Activated naive CD4-positive, alpha-beta T cell treated with anti-CD3 and anti-CD28 coated beads, Interleukin-2, amount 50 U/mL, for 72 hours (primary cell): ENCODE measurements around the gene CRACR2B. TPM values are rescaled to one million over a fixed set of nuclear protein-coding genes. Genes with fewer than 3 reads are reported as not detected.

Experiments used
- ATAC-seq, 2 donors: fragments of 150-1000 bp; cut with Tn5 transposase; 2 replicates each; pipeline ENCODE4 v1.10.0; 2021; ENCODE audit warnings: mild to moderate bottlenecking in 2 of 2, moderate library complexity in 2 of 2
- DNase-seq, 2 donors: peaks; one replicate each; pipeline ENCODE4 v3.0.0; 2021 to 2022; ENCODE audit warnings: low spot score in 2 of 2
- H3K27ac Mint-ChIP-seq, 2 donors: one replicate each; pipeline ENCODE4 v1.8.0; 2022; ENCODE audit warnings: mild to moderate bottlenecking in 2 of 2, mixed read lengths in 2 of 2
- H3K36me3 Mint-ChIP-seq, 2 donors: one replicate each; pipeline ENCODE4 v1.8.0; 2022; ENCODE audit warnings: mixed read lengths in 2 of 2
- H3K9me3 Mint-ChIP-seq, 2 donors: one replicate each; pipeline ENCODE4 v1.8.0; 2022; ENCODE audit warnings: mixed read lengths in 2 of 2
- total RNA-seq, 2 donors: library from RNA; stranded (reverse); gene quantifications; one replicate each; pipeline ENCODE4 v1.2.3, GENCODE V29; 2022

CRACR2B gene
- total RNA-seq, 2 donors from 2014 or later, result 0.66 to 1.9 TPM

DNA sequence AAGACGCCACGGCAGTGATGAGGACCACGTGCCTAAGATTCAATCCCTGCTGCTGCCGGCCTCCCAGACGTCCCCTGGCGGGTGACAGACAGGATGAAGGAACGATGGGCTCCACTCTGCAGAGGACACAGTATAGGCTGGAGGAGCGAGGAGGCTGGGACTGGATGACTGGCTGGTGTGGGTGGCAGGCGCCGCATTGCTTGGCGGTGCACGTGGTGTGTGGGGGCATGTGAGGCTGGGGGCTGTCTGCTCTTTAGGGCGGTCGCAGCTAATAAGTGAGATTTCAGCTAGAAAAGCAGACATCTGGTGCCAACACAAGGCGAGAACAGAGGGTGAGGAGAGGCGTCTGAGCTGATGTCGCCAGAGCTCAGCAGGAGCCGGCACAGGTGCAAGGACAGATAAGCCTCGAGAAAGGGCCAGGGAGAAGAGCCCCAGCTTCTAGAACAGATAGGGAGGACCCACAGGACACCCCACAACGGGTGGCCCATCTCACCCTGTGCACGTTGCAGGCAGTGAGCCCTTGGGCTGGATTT is 48.1 kb downstream of the CRACR2B start:
- no peak for DNase-seq
- H3K9me3 Mint-ChIP-seq, result no peaks in the 10 kb centered on the region

DNA sequence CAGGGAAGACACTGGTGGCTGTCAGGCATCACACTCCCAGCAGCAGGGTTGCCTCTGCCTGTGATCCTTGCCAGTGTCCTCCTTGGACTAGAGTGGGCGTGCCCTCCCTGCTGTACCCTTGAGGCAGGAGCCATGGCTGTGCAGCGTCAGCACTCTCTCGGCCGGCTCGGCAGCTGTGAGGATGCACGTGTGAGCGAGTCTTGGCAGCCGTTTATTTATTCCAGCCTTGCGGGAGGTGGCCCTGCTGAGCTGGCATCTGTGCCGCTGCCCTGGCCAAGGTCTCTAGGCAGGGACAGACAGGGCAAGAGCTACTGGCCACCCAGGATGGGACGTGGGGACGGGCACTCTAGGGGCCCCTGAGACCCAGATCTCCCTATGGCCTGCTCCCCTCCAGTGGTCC is 48.8 kb downstream of the CRACR2B start:
- no peaks in the 10 kb centered on the region for H3K9me3 Mint-ChIP-seq

More for the DNA sequence above, 48.1 kb downstream of the CRACR2B start:
- peaks cover 0 to 11% of the 10 kb centered on the region in 2 donors for H3K36me3 Mint-ChIP-seq
- ATAC-seq, result no peak
- no peak overlapping the region for H3K27ac Mint-ChIP-seq

DNA sequence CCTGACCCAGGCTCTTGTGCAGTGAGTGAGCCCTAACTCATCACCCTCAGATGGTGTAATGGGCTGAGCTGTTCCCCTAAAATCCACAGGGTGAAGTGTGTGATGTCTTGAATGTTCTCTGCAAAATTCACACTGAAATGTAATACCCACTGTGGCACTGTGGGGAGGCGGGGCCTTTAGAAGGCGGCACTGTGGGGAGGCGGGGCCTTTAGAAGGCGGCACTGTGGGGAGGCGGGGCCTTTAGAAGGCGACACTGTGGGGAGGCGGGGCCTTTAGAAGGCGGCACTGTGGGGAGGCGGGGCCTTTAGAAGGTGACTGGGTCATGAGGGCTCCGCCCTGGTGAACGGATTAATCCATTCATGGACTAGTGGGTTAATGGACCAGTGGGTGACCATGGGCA is 49.8 kb downstream of the CRACR2B start:
- H3K36me3 Mint-ChIP-seq, result peaks cover 0 to 11% of the 10 kb centered on the region in 2 donors

More for the DNA sequence above, 48.8 kb downstream of the CRACR2B start:
- DNase-seq, result no peak
- no peak for ATAC-seq
- no peak overlapping the region for H3K27ac Mint-ChIP-seq
- peaks cover 0 to 11% of the 10 kb centered on the region in 2 donors for H3K36me3 Mint-ChIP-seq

DNA sequence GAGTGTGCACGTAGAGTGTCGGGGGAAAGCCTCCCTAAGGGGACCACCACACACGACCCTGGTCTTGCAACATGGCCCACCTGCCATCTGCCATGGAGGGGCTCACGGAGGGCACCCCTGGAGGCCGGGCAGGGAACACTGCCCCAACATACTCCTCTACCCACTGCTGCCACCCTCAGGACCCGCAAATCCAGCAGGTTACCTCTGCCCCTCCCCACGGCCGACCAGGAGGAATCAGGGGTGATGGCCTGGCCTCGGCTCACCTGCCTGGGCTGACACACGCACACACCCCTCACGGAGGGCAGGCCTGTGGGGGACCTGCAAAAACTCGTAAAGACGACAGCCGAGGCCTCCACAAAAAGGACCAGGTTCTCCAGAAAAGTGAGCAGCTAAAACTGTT is 52.7 kb downstream of the CRACR2B start:
- ATAC-seq (no peak), DNase-seq (no peak)
- Mint-ChIP-seq H3K36me3 (peaks cover 0 to 11% of the 10 kb centered on the region in 2 donors), H3K9me3 (no peaks in the 10 kb centered on the region), H3K27ac (peak overlapping the region in 1 of 2 donors; percentile 28)

More for the DNA sequence above, 49.8 kb downstream of the CRACR2B start:
- Mint-ChIP-seq H3K9me3 (no peaks in the 10 kb centered on the region), H3K27ac (no peak overlapping the region)
- DNase-seq (peak in 1 of 2 donors; percentile 28), ATAC-seq (peak in 1 of 2 donors; percentile 68)

Other genes with a start within 250 kb of the CRACR2B start
- gene IRF7, start 212.0 kb upstream of the CRACR2B start, total RNA-seq, result 100 to 1,000 TPM in 1 of 2 donors, 10 to 100 TPM in 1; 25.3 to 104 TPM
- not detected for gene CDHR5, start 203.0 kb upstream of the CRACR2B start, total RNA-seq
- gene SCT, start 200.7 kb upstream of the CRACR2B start, total RNA-seq, result not detected
- gene DRD4, start 190.7 kb upstream of the CRACR2B start, total RNA-seq, result 1 to 10 TPM in 1 of 2 donors, under 1 TPM in 1; 0.60 to 5.6 TPM
- gene DEAF1, start 132.7 kb upstream of the CRACR2B start, total RNA-seq, result 10 to 100 TPM; 50.9 to 63.5 TPM
- 10 to 100 TPM in 1 of 2 donors, 1 to 10 TPM in 1; 5.2 to 11.3 TPM for gene TMEM80, start 132.1 kb upstream of the CRACR2B start, total RNA-seq
- gene EPS8L2, start 121.7 kb upstream of the CRACR2B start, total RNA-seq, result 10 to 100 TPM in 1 of 2 donors, 1 to 10 TPM in 1; 2.4 to 34.1 TPM
- gene TALDO1, start 80.5 kb upstream of the CRACR2B start, total RNA-seq, result 100 to 1,000 TPM; 226 to 328 TPM
- 10 to 100 TPM; 33.1 to 60.5 TPM for gene GATD1, start 50.4 kb upstream of the CRACR2B start, total RNA-seq
- gene CEND1, start 37.8 kb upstream of the CRACR2B start, total RNA-seq, result 1 to 10 TPM in 1 of 2 donors, not detected in 1; 1.1 TPM
- gene SLC25A22, start 29.6 kb upstream of the CRACR2B start, total RNA-seq, result 10 to 100 TPM; 22.6 to 34.6 TPM
- 10 to 100 TPM; 32.8 to 59.2 TPM for gene PIDD1, start 22.7 kb upstream of the CRACR2B start, total RNA-seq
- gene RPLP2, start 18.0 kb upstream of the CRACR2B start, total RNA-seq, result 1,000 to 10,000 TPM; 3,020 to 3,653 TPM
- gene PNPLA2, start 9.0 kb upstream of the CRACR2B start, total RNA-seq, result 10 to 100 TPM; 24.5 to 49.1 TPM
- 10 to 100 TPM; 42.8 to 46.0 TPM for gene CD151, start 5.0 kb downstream of the CRACR2B start, total RNA-seq
- gene POLR2L, start 14.6 kb downstream of the CRACR2B start, total RNA-seq, result 10 to 100 TPM; 50.4 to 95.1 TPM
- gene TSPAN4, start 14.9 kb downstream of the CRACR2B start, total RNA-seq, result 10 to 100 TPM; 12.6 to 18.9 TPM
- gene CHID1, start 82.9 kb downstream of the CRACR2B start, total RNA-seq, result 10 to 100 TPM; 49.1 to 62.6 TPM
- 10 to 100 TPM; 37.3 to 58.0 TPM for gene AP2A2, start 98.0 kb downstream of the CRACR2B start, total RNA-seq
- not detected for gene MUC6, start 208.8 kb downstream of the CRACR2B start, total RNA-seq
- gene MUC2, start 247.0 kb downstream of the CRACR2B start, total RNA-seq, result not detected